Subcutaneous abdominal adipose tissue (tissue), 5 donors: Measurements from ENCODE around the gene AHCY.

Experiments
- H3K27ac ChIP-seq: one replicate; pipeline ENCODE4 v1.7.0; 2013; ENCODE audit warnings: low read depth, mild to moderate bottlenecking, inconsistent platforms, low read length, moderate library complexity
- H3K27me3 ChIP-seq, 5 donors: one replicate each; pipeline ENCODE4 v1.7.0; 2013; ENCODE audit warnings: low read length in 5 of 5, inconsistent platforms in 1 of 5; ENCODE audit not compliant: control insufficient read depth in 5 of 5, insufficient read depth in 4 of 5
- H3K36me3 ChIP-seq, 5 donors: one replicate each; pipeline ENCODE4 v1.7.0; 2013; ENCODE audit warnings: low read length in 5 of 5; ENCODE audit not compliant: control insufficient read depth in 5 of 5, insufficient read depth in 5 of 5
- H3K4me1 ChIP-seq, 5 donors: one replicate each; pipeline ENCODE4 v1.7.0; 2013; ENCODE audit warnings: low read length in 5 of 5, mild to moderate bottlenecking in 3 of 5, moderate library complexity in 1 of 5; ENCODE audit not compliant: control insufficient read depth in 5 of 5, insufficient read depth in 5 of 5
- H3K4me3 ChIP-seq, 5 donors: one replicate each; pipeline ENCODE4 v1.7.0; 2013; ENCODE audit warnings: low read length in 5 of 5, low read depth in 1 of 5
- H3K9ac ChIP-seq, 5 donors: one replicate each; pipeline ENCODE4 v1.7.0; 2013; ENCODE audit warnings: low read length in 5 of 5, mild to moderate bottlenecking in 4 of 5, moderate library complexity in 3 of 5
- H3K9me3 ChIP-seq, 5 donors: one replicate each; pipeline ENCODE4 v1.7.0; 2013; ENCODE audit warnings: low read length in 5 of 5; ENCODE audit not compliant: control insufficient read depth in 5 of 5
- donor health status: healthy.
- donor health status: healthy.
- donor health status: healthy.
- donor health status: healthy.
- donor health status: healthy.

The AHCY gene

GRCh38 chr20:34231634-34232033 is 71.5 kb downstream of the AHCY start:
- Histone ChIP-seq H3K4me3 (no peak overlapping the region), H3K9ac (no peak overlapping the region), H3K4me1 (no peaks in the 10 kb centered on the region), H3K36me3 (no peaks in the 10 kb centered on the region), H3K9me3 (peaks cover 0 to 6% (median 3%) of the 10 kb centered on the region in 5 donors), H3K27ac (no peak overlapping the region), H3K27me3 (peaks cover 0 to 2% (median 0%) of the 10 kb centered on the region in 5 donors)
